Heart left ventricle (tissue), 13 donors: ENCODE data around the gene CLDN16.

Source experiments
- POLR2A ChIP-seq, 2 donors: fragments of 450-650 bp; IDR thresholded peaks; one replicate each; pipeline ENCODE4 v1.6.1; 2017; ENCODE audit warnings: antibody characterized with exemption in 2 of 2, mild to moderate bottlenecking in 2 of 2, moderate library complexity in 2 of 2
- TF ChIP-seq, protein P1 (sequence below), 12 donors: fragments of 200-600 bp; sonication (generic) in 4 of 12; IDR thresholded peaks; one replicate each; pipeline versions ENCODE4 v1.5.0 to v1.8.0; 2018 to 2022; ENCODE audit warnings: antibody characterized with exemption in 12 of 12, mild to moderate bottlenecking in 5 of 12
- donor health status: ischemic (EF 13 %, LVEDD 7.1; RV severe dilation, severe dysfunction).
- donor health status: DM: no; HTN: yes; CAD: no.
- donor health status: DM: no; HTN: no; CAD: no.
- donor health status: ischemic (EF 25% LVEDD 6.9; RV normal size, moderate dysfunction).
- donor health status: ischemic (EF 25% LVEDD 5.7; RV mildly dilated, moderate dysfunction).
- donor health status: ischemic (EF 35%, LVEDD 5.7; RV mildly dilated, moderate dysfunction).
- donor health status: nonischemic (EF 11% LVEDD 7.7; RV severe dilation, severe dysfunction).
- donor health status: DM: yes; HTN: yes; CAD: no.
- donor health status: PGD.
- donor health status: ischemic (EF 29% LVEDD 5.4; RV normal size, mild dysfunction).
- donor health status: nonischemic (EF 23%, LVEDD 6.1; RV moderate dilation, normal function).

DNA sequence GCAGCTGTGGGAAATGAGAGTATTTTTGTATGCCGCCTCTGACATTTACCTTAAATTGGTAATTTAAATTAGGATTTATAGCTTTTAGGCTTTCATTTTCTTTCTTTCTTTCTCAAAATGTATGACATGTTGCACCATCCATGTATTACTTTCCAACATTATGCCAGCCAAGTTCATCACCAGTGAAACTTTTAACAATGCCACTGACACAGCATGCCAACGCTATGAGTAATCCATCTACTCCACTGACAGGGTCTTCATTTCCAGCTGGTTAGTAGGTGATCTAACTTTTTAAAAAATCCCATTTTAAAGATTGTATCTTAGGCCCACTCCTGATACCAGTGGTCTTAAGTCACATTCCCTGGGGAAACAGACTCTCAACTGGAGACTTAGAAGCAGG, 21.8 kb upstream of the CLDN16 start:
- TF ChIP-seq, protein P1, sequence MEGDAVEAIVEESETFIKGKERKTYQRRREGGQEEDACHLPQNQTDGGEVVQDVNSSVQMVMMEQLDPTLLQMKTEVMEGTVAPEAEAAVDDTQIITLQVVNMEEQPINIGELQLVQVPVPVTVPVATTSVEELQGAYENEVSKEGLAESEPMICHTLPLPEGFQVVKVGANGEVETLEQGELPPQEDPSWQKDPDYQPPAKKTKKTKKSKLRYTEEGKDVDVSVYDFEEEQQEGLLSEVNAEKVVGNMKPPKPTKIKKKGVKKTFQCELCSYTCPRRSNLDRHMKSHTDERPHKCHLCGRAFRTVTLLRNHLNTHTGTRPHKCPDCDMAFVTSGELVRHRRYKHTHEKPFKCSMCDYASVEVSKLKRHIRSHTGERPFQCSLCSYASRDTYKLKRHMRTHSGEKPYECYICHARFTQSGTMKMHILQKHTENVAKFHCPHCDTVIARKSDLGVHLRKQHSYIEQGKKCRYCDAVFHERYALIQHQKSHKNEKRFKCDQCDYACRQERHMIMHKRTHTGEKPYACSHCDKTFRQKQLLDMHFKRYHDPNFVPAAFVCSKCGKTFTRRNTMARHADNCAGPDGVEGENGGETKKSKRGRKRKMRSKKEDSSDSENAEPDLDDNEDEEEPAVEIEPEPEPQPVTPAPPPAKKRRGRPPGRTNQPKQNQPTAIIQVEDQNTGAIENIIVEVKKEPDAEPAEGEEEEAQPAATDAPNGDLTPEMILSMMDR (IDR thresholded peaks at IDR 0.05), result no peak
- TF ChIP-seq POLR2A (IDR thresholded peaks at IDR 0.05), result no peak
